T-cell (primary cell): ENCODE measurements around the gene SIPA1L2. TPM values are rescaled to one million over a fixed set of nuclear protein-coding genes. Genes with fewer than 3 reads are reported as not detected.

ENCODE experiments used
- ATAC-seq, 4 experiments: fragments of 200-7000 bp in 3 of 4; fragments of 150-1000 bp in 1 of 4; cut with Tn5 transposase; replicated peaks in 1 of 4; 1 replicate in 3 of 4; 2 replicates in 1 of 4; pipeline ENCODE4 v1.10.0; 2021; ENCODE audit warnings: moderate library complexity in 3 of 4, mild to moderate bottlenecking in 2 of 4, moderate number of reproducible peaks in 1 of 4
- CTCF ChIA-PET, 2 donors: fragments of 300-600 bp; sonication (Branson Sonifier 250); formaldehyde crosslinking; loops; one replicate each; lab custom pipeline; 2022; ENCODE audit warnings: antibody characterized with exemption in 2 of 2; lab: Charles Lee
- POLR2A ChIA-PET, 2 donors: fragments of 300-600 bp; sonication (Branson Sonifier 250); formaldehyde crosslinking; loops; one replicate each; lab custom pipeline; 2022; ENCODE audit warnings: antibody characterized with exemption in 2 of 2; lab: Charles Lee
- DNase-seq, 35 experiments: peaks; one replicate each; pipeline versions ENCODE4 v3.0.0 to v3.0.0-alpha.2; 2013 to 2023
- H3K27ac ChIP-seq: one replicate; pipeline ENCODE4 v1.5.1; 2013; ENCODE audit warnings: low read length
- H3K27me3 ChIP-seq, 2 experiments: replicated peaks in 1 of 2; 1 replicate in 1 of 2; 2 replicates in 1 of 2; pipeline versions ENCODE4 v1.6.1 to v1.7.0; 2013; ENCODE audit warnings: low read length in 1 of 2, mixed read lengths in 1 of 2; ENCODE audit not compliant: control insufficient read depth in 2 of 2, insufficient read depth in 2 of 2; ENCODE audit errors: extremely low read depth in 1 of 2
- H3K36me3 ChIP-seq, 2 donors: 1 replicate in 1 of 2; 2 replicates in 1 of 2; pipeline versions ENCODE4 v1.6.1 to v1.7.0; 2013; ENCODE audit warnings: low read length in 1 of 2; ENCODE audit not compliant: control insufficient read depth in 2 of 2, insufficient read depth in 1 of 2; ENCODE audit errors: extremely low read depth in 1 of 2
- H3K4me1 ChIP-seq, 2 experiments: 1 replicate in 1 of 2; 2 replicates in 1 of 2; pipeline versions ENCODE4 v1.6.1 to v1.7.0; 2013; ENCODE audit warnings: low read length in 2 of 2, mixed read lengths in 1 of 2; ENCODE audit not compliant: insufficient read depth in 2 of 2, control insufficient read depth in 1 of 2; ENCODE audit errors: extremely low read depth in 1 of 2
- H3K4me3 ChIP-seq, 2 donors: 1 replicate in 1 of 2; 2 replicates in 1 of 2; pipeline versions ENCODE4 v1.5.1 to v1.7.0; 2013; ENCODE audit warnings: mild to moderate bottlenecking in 2 of 2, low read length in 1 of 2, moderate library complexity in 1 of 2; ENCODE audit not compliant: control insufficient read depth in 1 of 2; ENCODE audit errors: extremely low read depth in 1 of 2
- H3K9me3 ChIP-seq: 2 replicates; pipeline ENCODE4 v1.7.0; 2013
- H3K27ac Mint-ChIP-seq, 2 donors: one replicate each; pipeline ENCODE4 v1.8.0; 2020 to 2021; ENCODE audit warnings: mild to moderate bottlenecking in 2 of 2, mixed read lengths in 2 of 2
- H3K27me3 Mint-ChIP-seq, 2 donors: one replicate each; pipeline ENCODE4 v1.8.0; 2021 to 2022; ENCODE audit warnings: mixed read lengths in 2 of 2
- H3K36me3 Mint-ChIP-seq: one replicate; pipeline ENCODE4 v1.8.0; 2021; ENCODE audit warnings: mixed read lengths
- H3K4me1 Mint-ChIP-seq, 3 donors: one replicate each; pipeline ENCODE4 v1.8.0; 2020 to 2022; ENCODE audit warnings: mixed read lengths in 3 of 3, mild to moderate bottlenecking in 1 of 3
- H3K4me3 Mint-ChIP-seq, 3 donors: one replicate each; pipeline ENCODE4 v1.8.0; 2020 to 2022; ENCODE audit warnings: mild to moderate bottlenecking in 3 of 3, mixed read lengths in 3 of 3, moderate library complexity in 3 of 3
- H3K9me3 Mint-ChIP-seq, 3 donors: one replicate each; pipeline ENCODE4 v1.8.0; 2020 to 2022; ENCODE audit warnings: mixed read lengths in 3 of 3
- WGBS: methylation state at CpG from one replicate; pipeline ENCODE4 v1.1.5; 2013; ENCODE audit warnings: missing lambda C conversion rate; ENCODE audit not compliant: insufficient coverage; 5-methylcytosine and 5-hydroxymethylcytosine counted together
- total RNA-seq, 35 experiments: library from RNA in 6 of 35; stranded (reverse) in 6 of 35; fragments of 120-200 nt in 1 of 35; gene quantifications; one replicate each; pipeline versions ENCODE4 v1.2.1 to v1.2.4 and lab custom pipeline; 2013 to 2026

The SIPA1L2 gene
- total RNA-seq, 5 donors from 2014 or later (not counting 1 experiment from before 2014, with no cell fraction given), result 0.70 to 3.3 (median 1.2) TPM

DNA sequence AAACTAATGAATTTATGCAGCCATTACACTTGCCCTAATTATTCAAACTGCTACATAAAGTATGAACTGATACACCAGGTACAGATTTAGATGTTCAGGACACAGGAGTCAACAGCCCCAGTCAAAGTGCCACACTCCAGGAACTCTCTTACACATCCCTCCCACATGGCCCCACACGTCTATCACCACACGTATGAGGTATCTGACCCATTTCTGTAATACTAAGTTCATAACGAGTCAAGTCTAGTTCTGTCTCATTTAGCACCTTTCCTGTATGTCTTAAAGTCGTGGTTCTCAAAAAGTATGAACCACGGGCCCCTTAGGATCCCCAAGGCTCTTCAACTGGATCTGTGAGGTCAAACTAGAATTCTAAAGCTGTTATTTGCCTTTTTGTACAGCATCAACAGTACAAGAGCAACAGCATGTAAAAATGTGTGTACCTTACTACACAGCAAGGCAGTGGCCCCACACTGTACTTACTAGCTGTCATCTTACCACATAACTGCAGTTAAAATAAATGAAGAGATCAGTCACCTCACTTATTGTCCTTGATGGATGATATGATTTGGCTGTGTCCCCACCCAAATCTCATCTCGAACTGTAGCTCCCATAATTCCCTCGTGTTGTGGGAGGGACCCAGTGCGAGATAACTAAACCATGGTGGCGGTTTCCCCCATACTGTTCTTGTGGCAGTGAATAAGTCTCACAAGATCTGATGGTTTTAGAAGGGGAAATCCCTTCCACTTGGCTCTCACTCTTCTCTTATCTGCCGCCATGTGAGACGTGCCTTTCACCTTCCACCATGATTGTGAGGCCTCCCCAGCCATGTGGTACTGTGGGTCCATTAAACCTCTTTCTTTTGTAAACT is 42.6 kb downstream of the SIPA1L2 start:
- Mint-ChIP-seq H3K36me3 (no peaks in the 10 kb centered on the region), H3K4me3 (no peak overlapping the region), H3K9me3 (peaks cover 0 to 3% (median 0%) of the 10 kb centered on the region in 3 donors), H3K27me3 (no peaks in the 10 kb centered on the region), H3K27ac (no peak overlapping the region), H3K4me1 (peaks cover 9 to 18% (median 16%) of the 10 kb centered on the region in 3 donors)
- H3K27ac ChIP-seq, result no peak overlapping the region
- H3K4me1 ChIP-seq, result peaks cover 0 to 3% of the 10 kb centered on the region in 2 experiments
- ChIA-PET CTCF (interaction anchor here in 1 of 2 donors (0.6 kb wide), 1 partner anchor 29 kb away, joined by 3 read pairs; no protein-coding TSS in a partner anchor), POLR2A (no interaction called here)
- H3K9me3 ChIP-seq, result no peaks in the 10 kb centered on the region
- WGBS, result 67% methylated on average over 4 of the region's 11 CpGs
- H3K4me3 ChIP-seq, result no peak overlapping the region
- H3K27me3 ChIP-seq, result no peaks in the 10 kb centered on the region
- no peak for ATAC-seq
- DNase-seq, result no peak
- H3K36me3 ChIP-seq, result no peaks in the 10 kb centered on the region

- POLR2A ChIA-PET, result interaction anchor here in 1 of 2 donors (0.7 kb wide), 1 partner anchor 163 kb away, joined by 3 read pairs; no protein-coding TSS in a partner anchor
- peaks cover 0 to 3% (median 0%) of the 10 kb centered on the region in 3 donors for H3K9me3 Mint-ChIP-seq
These were observed 43.3 kb downstream of the SIPA1L2 start for GRCh38 chr1:232586679-232587078.

GRCh38 chr1:232585486-232585885 is 44.4 kb downstream of the SIPA1L2 start:
- H3K9me3 Mint-ChIP-seq, result peaks cover 0 to 3% (median 0%) of the 10 kb centered on the region in 3 donors
- H3K36me3 ChIP-seq, result no peaks in the 10 kb centered on the region
- H3K4me1 ChIP-seq, result peaks cover 0 to 3% of the 10 kb centered on the region in 2 experiments
- H3K27ac Mint-ChIP-seq, result no peak overlapping the region
- H3K27me3 Mint-ChIP-seq, result no peaks in the 10 kb centered on the region
- no peaks in the 10 kb centered on the region for H3K36me3 Mint-ChIP-seq
- ChIA-PET POLR2A (no interaction called here), CTCF (no interaction called here)
- H3K27ac ChIP-seq, result no peak overlapping the region
- no peak overlapping the region for H3K4me3 Mint-ChIP-seq
- H3K4me1 Mint-ChIP-seq, result peaks cover 13 to 19% (median 13%) of the 10 kb centered on the region in 3 donors
- no peaks in the 10 kb centered on the region for H3K27me3 ChIP-seq
- no peak for ATAC-seq
- H3K9me3 ChIP-seq, result no peaks in the 10 kb centered on the region
- DNase-seq, result no peak
- no peak overlapping the region for H3K4me3 ChIP-seq

More at GRCh38 chr1:232586679-232587078, 43.3 kb downstream of the SIPA1L2 start:
- H3K36me3 Mint-ChIP-seq, result no peaks in the 10 kb centered on the region
- H3K27me3 Mint-ChIP-seq, result no peaks in the 10 kb centered on the region
- Histone ChIP-seq H3K4me1 (peaks cover 0 to 3% of the 10 kb centered on the region in 2 experiments), H3K9me3 (no peaks in the 10 kb centered on the region), H3K27ac (no peak overlapping the region), H3K36me3 (no peaks in the 10 kb centered on the region), H3K27me3 (no peaks in the 10 kb centered on the region), H3K4me3 (no peak overlapping the region)
- 88% methylated on average over 1 of the region's 3 CpGs for WGBS
- peaks cover 9 to 18% (median 16%) of the 10 kb centered on the region in 3 donors for H3K4me1 Mint-ChIP-seq
- no peak for DNase-seq
- CTCF ChIA-PET, result interaction anchor here in 1 of 2 donors (0.6 kb wide), 2 partner anchors 16 to 30 kb away, joined by 3 to 4 read pairs; no protein-coding TSS in a partner anchor
- no peak overlapping the region for H3K4me3 Mint-ChIP-seq
- ATAC-seq, result no peak
- H3K27ac Mint-ChIP-seq, result no peak overlapping the region

GRCh38 chr1:232581932-232582331 is 48.0 kb downstream of the SIPA1L2 start:
- POLR2A ChIA-PET, result no interaction called here
- DNase-seq (no peak), ATAC-seq (no peak)
- H3K27me3 Mint-ChIP-seq, result no peaks in the 10 kb centered on the region
- no peak overlapping the region for H3K4me3 Mint-ChIP-seq
- no peaks in the 10 kb centered on the region for H3K36me3 Mint-ChIP-seq
- Histone ChIP-seq H3K9me3 (no peaks in the 10 kb centered on the region), H3K36me3 (no peaks in the 10 kb centered on the region), H3K27ac (no peak overlapping the region), H3K4me3 (no peak overlapping the region), H3K4me1 (peaks cover 21 to 25% of the 10 kb centered on the region in 2 experiments), H3K27me3 (no peaks in the 10 kb centered on the region)
- no peak overlapping the region for H3K27ac Mint-ChIP-seq
- CTCF ChIA-PET, result no interaction called here
- H3K9me3 Mint-ChIP-seq, result no peaks in the 10 kb centered on the region
- no CpG with 5 or more reads among the region's 1 CpG for WGBS
- peaks cover 28 to 37% (median 37%) of the 10 kb centered on the region in 3 donors for H3K4me1 Mint-ChIP-seq

Other genes starting within 250 kb of the SIPA1L2 start
- gene MAP10, start 175.3 kb upstream of the SIPA1L2 start, total RNA-seq, result 1 to 10 TPM; 1.4 to 2.7 (median 1.5) TPM